ENCODE results near the gene HECTD4. TPM values are rescaled to one million over a fixed set of nuclear protein-coding genes. Genes with fewer than 3 reads are reported as not detected.

Gene HECTD4
- total and polyA plus RNA-seq, 4 donors, result 4.3 to 80.1 (median 25.5) TPM

- no peak for TF ChIP-seq EGR1 (IDR thresholded peaks at IDR 0.05; ENCODE audit: low read depth in 2 of 2)
- no peak for TF ChIP-seq FOXA2 (IDR thresholded peaks at IDR 0.05)
- TF ChIP-seq, protein P1, sequence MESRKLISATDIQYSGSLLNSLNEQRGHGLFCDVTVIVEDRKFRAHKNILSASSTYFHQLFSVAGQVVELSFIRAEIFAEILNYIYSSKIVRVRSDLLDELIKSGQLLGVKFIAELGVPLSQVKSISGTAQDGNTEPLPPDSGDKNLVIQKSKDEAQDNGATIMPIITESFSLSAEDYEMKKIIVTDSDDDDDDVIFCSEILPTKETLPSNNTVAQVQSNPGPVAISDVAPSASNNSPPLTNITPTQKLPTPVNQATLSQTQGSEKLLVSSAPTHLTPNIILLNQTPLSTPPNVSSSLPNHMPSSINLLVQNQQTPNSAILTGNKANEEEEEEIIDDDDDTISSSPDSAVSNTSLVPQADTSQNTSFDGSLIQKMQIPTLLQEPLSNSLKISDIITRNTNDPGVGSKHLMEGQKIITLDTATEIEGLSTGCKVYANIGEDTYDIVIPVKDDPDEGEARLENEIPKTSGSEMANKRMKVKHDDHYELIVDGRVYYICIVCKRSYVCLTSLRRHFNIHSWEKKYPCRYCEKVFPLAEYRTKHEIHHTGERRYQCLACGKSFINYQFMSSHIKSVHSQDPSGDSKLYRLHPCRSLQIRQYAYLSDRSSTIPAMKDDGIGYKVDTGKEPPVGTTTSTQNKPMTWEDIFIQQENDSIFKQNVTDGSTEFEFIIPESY (IDR thresholded peaks at IDR 0.05), result no peak
- TF ChIP-seq SP1 (IDR thresholded peaks at IDR 0.05), result no peak
- no peak for TF ChIP-seq TAF1 (conservative IDR thresholded peaks at IDR 0.05)
- no peak for TF ChIP-seq FOXA1 (IDR thresholded peaks at IDR 0.05)
- TF ChIP-seq RAD21 (IDR thresholded peaks at IDR 0.05), result no peak
- TF ChIP-seq, protein P2, sequence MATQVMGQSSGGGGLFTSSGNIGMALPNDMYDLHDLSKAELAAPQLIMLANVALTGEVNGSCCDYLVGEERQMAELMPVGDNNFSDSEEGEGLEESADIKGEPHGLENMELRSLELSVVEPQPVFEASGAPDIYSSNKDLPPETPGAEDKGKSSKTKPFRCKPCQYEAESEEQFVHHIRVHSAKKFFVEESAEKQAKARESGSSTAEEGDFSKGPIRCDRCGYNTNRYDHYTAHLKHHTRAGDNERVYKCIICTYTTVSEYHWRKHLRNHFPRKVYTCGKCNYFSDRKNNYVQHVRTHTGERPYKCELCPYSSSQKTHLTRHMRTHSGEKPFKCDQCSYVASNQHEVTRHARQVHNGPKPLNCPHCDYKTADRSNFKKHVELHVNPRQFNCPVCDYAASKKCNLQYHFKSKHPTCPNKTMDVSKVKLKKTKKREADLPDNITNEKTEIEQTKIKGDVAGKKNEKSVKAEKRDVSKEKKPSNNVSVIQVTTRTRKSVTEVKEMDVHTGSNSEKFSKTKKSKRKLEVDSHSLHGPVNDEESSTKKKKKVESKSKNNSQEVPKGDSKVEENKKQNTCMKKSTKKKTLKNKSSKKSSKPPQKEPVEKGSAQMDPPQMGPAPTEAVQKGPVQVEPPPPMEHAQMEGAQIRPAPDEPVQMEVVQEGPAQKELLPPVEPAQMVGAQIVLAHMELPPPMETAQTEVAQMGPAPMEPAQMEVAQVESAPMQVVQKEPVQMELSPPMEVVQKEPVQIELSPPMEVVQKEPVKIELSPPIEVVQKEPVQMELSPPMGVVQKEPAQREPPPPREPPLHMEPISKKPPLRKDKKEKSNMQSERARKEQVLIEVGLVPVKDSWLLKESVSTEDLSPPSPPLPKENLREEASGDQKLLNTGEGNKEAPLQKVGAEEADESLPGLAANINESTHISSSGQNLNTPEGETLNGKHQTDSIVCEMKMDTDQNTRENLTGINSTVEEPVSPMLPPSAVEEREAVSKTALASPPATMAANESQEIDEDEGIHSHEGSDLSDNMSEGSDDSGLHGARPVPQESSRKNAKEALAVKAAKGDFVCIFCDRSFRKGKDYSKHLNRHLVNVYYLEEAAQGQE (IDR thresholded peaks at IDR 0.05), result no peak
- TF ChIP-seq RXRA (IDR thresholded peaks at IDR 0.05), result no peak
- no peak for TF ChIP-seq ATF3 (IDR thresholded peaks at IDR 0.05)
- TF ChIP-seq JUND (IDR thresholded peaks at IDR 0.05), result no peak
- no peak for TF ChIP-seq YY1 (IDR thresholded peaks at IDR 0.05)
- no peak for TF ChIP-seq CTCF (IDR thresholded peaks at IDR 0.05; ENCODE audit: low read depth, low read length, missing input control)
- TF ChIP-seq MAX (IDR thresholded peaks at IDR 0.05), result no peak
- no peak for TF ChIP-seq GABPA (IDR thresholded peaks at IDR 0.05 in 1 of 2, conservative IDR thresholded peaks at IDR 0.05 in 1 of 2)
- no peak for TF ChIP-seq HNF4G (IDR thresholded peaks at IDR 0.05)
- no peak for TF ChIP-seq HNF4A (conservative IDR thresholded peaks at IDR 0.05)
Observed at GRCh38 chr12:112182499-112182898, 199.7 kb downstream of the HECTD4 start.

More at GRCh38 chr12:112182499-112182898, 199.7 kb downstream of the HECTD4 start:
- DNase-seq (ENCODE audit: low spot score), result no peak
- no peak overlapping the region for H3K9ac ChIP-seq (ENCODE audit: low read depth in 1 of 2, low read length in 2 of 2)
- H3K4me3 ChIP-seq (ENCODE audit: low read depth in 1 of 3, low read length in 3 of 3), result no peak overlapping the region
- H3K9me3 ChIP-seq (ENCODE audit: control insufficient read depth in 4 of 4, low read length in 3 of 4), result no peaks in the 10 kb centered on the region
- WGBS, result 93% methylated on average over 7 of the region's 7 CpGs
- H3K27me3 ChIP-seq (ENCODE audit: control insufficient read depth in 4 of 4, insufficient read depth in 4 of 4, low read length in 3 of 4), result no peaks in the 10 kb centered on the region
- H3K36me3 ChIP-seq (ENCODE audit: control insufficient read depth in 4 of 4, insufficient read depth in 3 of 4, low read depth in 1 of 4, low read length in 3 of 4), result peaks cover 14 to 34% (median 25%) of the 10 kb centered on the region in 4 donors
- H3K27ac ChIP-seq (ENCODE audit: low read depth in 1 of 2, low read length in 2 of 2), result no peak overlapping the region
- H3K4me1 ChIP-seq (ENCODE audit: control insufficient read depth in 4 of 4, insufficient read depth in 4 of 4, low read length in 3 of 4), result peaks cover 0 to 5% (median 3%) of the 10 kb centered on the region in 4 donors

Measured in liver (tissue), 9 donors.